ENCODE results near the gene HES4.
"Not testable (repeated sequence)": the region's sequence is repeated elsewhere in the genome, so short reads cannot be mapped to it uniquely, and the experiment has no call there.

DNA sequence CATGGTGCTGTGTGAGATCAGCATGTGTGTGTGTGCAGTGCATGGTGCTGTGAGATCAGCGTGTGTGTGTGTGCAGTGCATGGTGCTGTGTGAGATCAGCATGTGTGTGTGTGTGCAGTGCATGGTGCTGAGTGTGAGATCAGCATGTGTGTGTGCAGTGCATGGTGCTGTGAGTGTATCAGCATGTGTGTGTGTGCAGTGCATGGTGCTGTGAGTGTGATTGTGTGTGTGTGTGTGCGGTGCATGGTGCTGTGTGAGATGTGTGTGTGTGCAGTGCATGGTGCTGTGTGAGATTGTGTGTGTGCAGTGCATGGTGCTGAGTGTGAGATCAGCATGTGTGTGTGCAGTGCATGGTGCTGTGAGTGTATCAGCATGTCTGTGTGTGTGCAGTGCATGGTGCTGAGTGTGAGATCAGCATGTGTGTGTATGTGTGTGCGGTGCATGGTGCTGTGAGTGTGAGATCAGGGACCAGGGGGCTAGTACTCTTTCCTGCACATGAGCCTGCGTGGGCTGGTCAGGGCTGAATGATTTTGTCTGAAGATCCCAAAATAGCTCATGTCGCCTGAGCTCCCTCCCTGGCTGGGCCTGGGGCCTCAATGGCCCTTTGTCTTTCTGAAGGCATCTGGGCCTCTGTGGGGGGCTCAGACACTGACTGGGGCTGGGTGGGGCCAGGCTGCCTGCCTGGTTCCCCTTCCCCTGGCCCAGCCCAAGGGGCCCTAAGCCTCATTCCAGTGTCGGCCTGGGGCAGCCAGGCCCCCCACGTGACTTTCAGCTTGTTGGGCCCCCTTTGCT, 31.2 kb upstream of the HES4 start:
- not testable (repeated sequence) for TF ChIP-seq POLR2A (IDR thresholded peaks at IDR 0.05)
- TF ChIP-seq, protein P1, sequence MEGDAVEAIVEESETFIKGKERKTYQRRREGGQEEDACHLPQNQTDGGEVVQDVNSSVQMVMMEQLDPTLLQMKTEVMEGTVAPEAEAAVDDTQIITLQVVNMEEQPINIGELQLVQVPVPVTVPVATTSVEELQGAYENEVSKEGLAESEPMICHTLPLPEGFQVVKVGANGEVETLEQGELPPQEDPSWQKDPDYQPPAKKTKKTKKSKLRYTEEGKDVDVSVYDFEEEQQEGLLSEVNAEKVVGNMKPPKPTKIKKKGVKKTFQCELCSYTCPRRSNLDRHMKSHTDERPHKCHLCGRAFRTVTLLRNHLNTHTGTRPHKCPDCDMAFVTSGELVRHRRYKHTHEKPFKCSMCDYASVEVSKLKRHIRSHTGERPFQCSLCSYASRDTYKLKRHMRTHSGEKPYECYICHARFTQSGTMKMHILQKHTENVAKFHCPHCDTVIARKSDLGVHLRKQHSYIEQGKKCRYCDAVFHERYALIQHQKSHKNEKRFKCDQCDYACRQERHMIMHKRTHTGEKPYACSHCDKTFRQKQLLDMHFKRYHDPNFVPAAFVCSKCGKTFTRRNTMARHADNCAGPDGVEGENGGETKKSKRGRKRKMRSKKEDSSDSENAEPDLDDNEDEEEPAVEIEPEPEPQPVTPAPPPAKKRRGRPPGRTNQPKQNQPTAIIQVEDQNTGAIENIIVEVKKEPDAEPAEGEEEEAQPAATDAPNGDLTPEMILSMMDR (IDR thresholded peaks at IDR 0.05): not testable (repeated sequence)
